GM21515 (cell line): ENCODE measurements around the gene REEP6.
"Not testable (repeated sequence)": the region's sequence is repeated elsewhere in the genome, so short reads cannot be mapped to it uniquely, and the experiment has no call there.

Experiments used
- ATAC-seq: cut with Tn5 transposase; IDR thresholded peaks from one replicate; pipeline ENCODE4 v1.9.1; 2021; ENCODE audit not compliant: unreplicated experiment

The REEP6 gene

DNA sequence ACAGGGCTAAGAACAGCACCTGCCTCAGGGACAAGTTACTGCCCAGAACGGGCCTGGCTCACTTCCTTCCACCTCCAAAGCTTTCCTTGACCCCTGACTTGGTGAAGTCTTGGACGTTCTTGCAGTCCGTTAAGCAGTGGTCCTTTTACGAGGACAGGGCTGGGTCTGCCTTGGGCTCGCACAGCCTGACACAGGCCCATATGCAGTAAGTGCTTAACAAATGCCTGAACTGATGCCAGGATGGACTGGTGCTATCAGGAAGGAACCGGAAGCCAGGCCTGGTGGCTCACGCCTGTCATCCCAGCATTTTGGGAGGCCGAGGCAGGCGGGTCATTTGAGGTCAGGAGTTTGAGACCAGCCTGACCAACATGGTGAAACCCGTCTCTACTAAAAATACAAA is 31.1 kb downstream of the REEP6 start:
- no peak for ATAC-seq

DNA sequence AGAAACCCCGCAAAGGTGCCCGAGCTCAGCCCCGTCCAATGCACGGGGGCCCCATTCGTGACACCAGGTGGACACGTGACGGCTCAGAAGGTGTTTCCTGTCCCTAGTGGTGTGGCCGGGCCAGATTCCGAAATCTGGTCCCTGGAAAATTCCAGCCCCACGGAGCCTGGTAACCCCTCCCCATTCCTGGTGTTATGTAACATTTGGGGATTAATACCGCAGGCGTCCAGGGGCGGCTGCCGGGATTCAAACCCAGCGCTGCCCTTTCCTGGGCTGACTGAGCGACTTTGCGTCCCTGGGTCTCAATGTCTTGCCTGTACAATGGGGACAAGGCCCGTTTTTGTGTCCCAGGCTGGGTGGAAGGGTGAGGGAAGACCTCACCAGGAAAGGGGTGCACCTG is 31.9 kb downstream of the REEP6 start:
- ATAC-seq = no peak

DNA sequence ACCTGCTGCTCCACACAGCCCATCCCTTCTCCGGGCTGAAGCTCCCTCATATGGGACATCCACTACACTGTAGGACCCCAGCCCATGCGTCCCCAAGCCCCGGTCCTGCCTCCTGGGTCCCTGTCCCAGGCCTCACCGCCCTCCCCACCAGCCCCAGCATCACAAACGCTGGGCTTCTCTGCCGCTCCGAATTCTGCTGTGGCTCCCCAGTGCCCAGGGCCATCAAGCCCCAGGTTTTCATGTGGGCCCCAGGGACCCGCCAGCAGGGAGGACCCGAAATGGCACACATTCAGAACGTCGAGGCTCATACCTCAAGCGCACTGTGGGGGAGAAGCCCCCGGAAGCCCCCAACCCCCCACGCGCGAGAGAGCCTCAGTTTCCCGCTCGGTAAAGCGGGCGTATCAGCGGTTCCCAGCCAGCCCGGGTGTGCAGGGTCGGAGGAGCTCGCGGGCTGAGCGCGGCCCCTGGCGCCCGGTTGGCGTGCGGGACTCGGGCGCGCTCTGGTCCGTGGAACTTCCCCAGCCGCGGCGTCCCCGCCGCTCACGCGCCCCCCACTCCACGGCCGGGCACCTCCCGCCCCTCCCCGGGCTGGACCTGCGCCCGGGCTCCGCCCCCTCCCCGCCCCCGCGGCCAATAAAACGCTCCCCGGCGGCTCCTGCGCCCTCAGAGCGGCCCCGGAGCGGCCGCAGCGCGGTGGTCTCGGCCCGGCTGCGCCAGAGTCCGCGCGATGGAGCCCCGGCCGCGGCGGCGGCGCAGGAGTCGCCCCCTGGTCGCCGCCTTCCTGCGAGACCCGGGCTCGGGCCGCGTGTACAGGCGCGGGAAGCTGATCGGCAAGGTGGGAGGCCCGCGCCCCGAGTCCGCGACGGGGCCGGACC is 32.7 kb downstream of the REEP6 start, which contains the start of gene PLK5:
TSS of gene PLK5 (plus strand) at position 666 of the 875 bp plus-strand sequence. CDS start 2,920 bp downstream, outside the sequence.
- ATAC-seq = no peak

GRCh38 chr19:1524287-1524971 is 33.4 kb downstream of the REEP6 start:
- ATAC-seq = no peak

GRCh38 chr19:1524972-1525325 is 34.0 kb downstream of the REEP6 start:
- ATAC-seq = no peak

DNA sequence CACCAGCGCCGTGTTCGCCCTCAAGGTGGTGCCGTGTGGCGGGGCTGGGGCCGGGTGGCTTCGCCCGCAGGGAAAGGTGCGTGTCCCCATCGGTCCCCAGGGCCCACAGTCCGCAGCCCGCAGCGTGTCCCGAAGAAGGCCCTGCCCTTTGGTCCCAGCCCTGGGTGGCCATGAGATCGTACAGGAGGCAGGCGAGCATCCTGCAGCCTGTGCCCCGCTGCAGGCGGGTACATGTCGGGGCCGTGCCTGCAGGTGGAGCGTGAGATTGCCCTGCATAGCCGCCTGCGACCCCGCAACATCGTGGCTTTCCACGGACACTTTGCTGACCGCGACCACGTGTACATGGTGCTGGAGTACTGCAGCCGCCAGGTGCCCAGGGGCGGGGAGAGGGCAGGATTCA is 34.4 kb downstream of the REEP6 start:
- ATAC-seq = no peak

DNA sequence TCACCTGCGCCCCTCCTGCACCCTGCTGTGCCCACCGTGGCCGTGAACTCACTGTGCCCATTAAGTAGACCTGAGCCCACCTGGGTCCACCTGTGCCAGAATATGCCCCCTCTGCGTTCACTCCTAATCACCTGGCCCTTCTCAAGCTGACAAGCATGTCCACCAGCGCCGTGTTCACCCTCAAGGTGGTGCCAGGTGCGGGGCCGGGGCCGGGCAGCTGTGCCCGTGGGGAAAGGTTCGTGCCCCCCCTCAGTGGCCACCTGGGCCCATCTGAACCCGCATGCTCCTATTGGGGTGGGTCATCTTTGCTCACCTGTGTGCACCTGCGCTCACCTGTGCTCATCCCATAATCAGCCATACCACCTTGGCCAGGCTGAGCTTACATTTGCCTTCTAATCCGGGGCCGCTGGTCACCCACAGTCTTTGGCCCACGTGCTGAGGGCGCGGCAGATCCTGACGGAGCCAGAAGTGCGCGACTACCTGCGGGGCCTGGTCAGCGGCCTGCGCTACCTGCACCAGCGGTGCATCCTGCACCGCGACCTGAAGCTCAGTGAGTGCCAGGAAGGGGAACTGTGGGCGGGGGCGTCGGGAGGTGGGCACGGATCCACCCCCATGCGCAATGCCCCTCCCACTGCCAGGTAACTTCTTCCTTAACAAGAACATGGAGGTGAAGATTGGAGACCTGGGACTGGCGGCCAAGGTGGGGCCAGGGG is 35.2 kb downstream of the REEP6 start:
- no peak for ATAC-seq

GRCh38 chr19:1526979-1527649 is 36.1 kb downstream of the REEP6 start:
- ATAC-seq = no peak

DNA sequence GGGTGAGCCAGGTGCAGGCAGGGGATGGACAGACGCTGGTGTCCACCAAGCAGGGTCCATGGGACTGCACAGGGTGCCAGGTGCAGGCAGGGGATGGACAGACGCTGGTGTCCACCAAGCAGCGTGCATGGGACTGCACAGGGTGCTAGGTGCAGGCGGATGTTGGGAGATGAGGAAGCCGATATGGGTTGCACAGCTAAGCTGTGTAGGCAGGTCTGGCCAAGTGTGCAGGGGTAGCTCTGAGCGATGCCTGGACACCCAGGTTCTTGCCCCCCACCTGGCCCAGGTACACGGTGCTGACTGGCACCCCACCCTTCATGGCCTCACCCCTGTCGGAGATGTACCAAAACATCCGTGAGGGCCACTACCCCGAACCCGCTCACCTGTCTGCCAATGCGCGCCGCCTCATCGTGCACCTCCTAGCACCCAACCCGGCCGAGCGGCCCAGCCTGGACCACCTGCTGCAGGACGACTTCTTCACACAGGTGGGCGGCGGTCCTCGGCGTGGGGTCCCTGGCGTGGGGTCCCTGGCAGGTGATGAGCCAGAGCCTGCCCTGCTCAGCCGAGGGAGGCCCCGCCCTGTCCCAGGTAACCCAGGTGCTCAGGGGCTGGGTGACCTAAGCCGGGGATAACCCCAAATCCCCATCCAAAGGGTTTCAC is 36.8 kb downstream of the REEP6 start:
- ATAC-seq = no peak

DNA sequence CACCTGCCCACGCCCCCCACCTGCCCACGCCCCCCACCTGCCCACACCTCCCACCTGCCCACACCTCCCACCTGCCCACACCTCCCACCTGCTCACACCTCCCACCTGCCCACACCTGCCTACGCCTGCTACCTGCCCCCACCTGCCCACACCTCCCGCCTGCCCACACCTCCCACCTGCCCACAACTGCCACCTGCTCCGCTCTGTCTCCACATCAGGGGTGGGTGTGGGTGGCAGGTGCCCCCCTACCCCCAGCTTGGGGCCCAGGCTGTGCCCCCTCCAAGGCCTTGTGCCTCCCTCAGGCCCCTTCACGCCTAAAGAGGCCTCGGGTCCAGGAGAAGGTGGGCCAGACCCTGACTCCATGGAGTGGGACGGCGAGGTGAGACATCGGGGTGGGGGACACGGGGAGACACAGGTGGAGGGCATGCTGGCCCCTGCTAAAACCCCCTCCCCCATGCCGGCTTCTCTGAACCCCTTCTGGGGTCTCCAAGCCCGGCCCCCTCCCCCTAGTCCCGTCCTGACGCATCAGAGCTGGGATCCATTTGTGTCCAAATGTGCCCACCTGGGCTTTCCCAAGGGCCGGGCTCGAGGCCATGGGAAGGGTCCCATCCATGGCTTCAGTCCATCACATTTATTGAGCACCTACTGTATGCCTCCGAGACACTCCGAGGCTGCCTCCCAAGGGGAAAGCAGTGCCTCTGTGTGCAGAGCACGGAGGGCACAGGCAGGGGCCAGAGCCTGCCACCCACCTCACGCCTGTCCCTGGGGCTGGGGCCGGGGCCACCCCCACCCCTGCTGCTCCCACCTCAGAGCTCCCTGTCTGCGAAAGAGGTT is 37.8 kb downstream of the REEP6 start:
- no peak for ATAC-seq

GRCh38 chr19:1529430-1529816 is 38.4 kb downstream of the REEP6 start:
- ATAC-seq = no peak

- ATAC-seq = not testable (repeated sequence)
Observed at GRCh38 chr19:1530856-1531255, 39.9 kb downstream of the REEP6 start.

GRCh38 chr19:1531587-1531986 is 40.6 kb downstream of the REEP6 start:
- no peak for ATAC-seq

DNA sequence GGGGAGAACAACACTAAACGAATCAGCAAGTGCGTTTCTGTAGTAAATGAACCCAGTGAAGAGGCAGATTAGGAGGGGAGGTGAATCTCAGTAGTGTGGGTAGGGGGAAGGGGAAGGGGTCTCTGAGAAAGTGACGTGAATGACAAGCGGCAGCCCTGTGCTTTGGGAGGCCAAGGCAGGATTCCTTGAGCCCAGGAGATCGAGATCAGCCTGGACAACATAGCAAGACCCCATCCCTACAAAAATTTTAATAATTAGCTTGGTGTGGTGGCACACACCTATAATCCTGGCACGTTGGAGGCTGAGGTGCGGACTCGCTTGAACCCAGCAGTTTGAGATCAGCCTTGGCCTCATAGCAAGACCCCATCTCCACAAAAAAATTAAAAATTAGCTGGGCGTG is 41.0 kb downstream of the REEP6 start:
- ATAC-seq = no peak

GRCh38 chr19:1533510-1534150 is 42.6 kb downstream of the REEP6 start:
- ATAC-seq = no peak

- no peak for ATAC-seq
Observed at GRCh38 chr19:1534972-1535371, 44.0 kb downstream of the REEP6 start.

DNA sequence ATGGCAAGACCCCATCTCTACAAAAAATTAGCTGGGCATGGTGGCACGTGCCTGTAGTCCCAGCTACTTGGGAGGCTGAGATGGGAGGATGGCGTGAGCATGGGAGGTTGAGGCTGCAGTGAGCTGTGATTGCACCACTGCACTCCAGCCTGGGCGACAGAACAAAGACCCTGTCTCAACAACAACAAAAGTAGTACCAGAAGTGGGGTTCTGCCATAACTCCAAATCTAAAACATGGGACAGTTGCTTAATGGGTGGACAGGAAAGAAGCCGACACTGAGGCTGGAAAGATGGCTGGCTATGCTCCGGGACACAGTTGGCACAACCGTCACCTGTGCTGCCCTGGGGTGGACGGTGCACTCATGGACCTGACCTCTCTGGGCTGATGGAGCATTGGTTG is 44.7 kb downstream of the REEP6 start:
- ATAC-seq = not testable (repeated sequence)

GRCh38 chr19:1538978-1539377 is 48.0 kb downstream of the REEP6 start:
- no peak for ATAC-seq

- not testable (repeated sequence) for ATAC-seq
Observed at GRCh38 chr19:1539749-1540148, 48.8 kb downstream of the REEP6 start.
